IPS-18a (cell line): ENCODE results near the gene AUTS2.

Experiments used
- H3K27ac ChIP-seq: one replicate; pipeline ENCODE4 v1.5.1; 2013; ENCODE audit warnings: low read length
- H3K27me3 ChIP-seq: one replicate; pipeline ENCODE4 v1.6.1; 2013; ENCODE audit warnings: mild to moderate bottlenecking, low read length; ENCODE audit not compliant: control insufficient read depth, insufficient read depth
- H3K36me3 ChIP-seq: one replicate; pipeline ENCODE4 v1.6.1; 2013; ENCODE audit warnings: low read depth, low read length; ENCODE audit not compliant: control insufficient read depth
- H3K4me1 ChIP-seq: one replicate; pipeline ENCODE4 v1.6.1; 2013; ENCODE audit warnings: low read depth, low read length; ENCODE audit not compliant: control insufficient read depth
- H3K4me3 ChIP-seq: one replicate; pipeline ENCODE4 v1.5.1; 2013; ENCODE audit warnings: low read length
- H3K9ac ChIP-seq: one replicate; pipeline ENCODE4 v1.6.1; 2013; ENCODE audit warnings: mild to moderate bottlenecking, low read length, moderate library complexity
- H3K9me3 ChIP-seq: one replicate; pipeline ENCODE4 v1.6.1; 2013; ENCODE audit warnings: low read depth, low read length; ENCODE audit not compliant: control insufficient read depth

Gene AUTS2

GRCh38 chr7:70458745-70459144 is 860.5 kb downstream of the AUTS2 start:
- no peak overlapping the region for H3K27ac ChIP-seq
- no peak overlapping the region for H3K9ac ChIP-seq
- no peaks in the 10 kb centered on the region for H3K27me3 ChIP-seq
- H3K4me1 ChIP-seq: no peaks in the 10 kb centered on the region
- H3K4me3 ChIP-seq: no peak overlapping the region
- no peaks in the 10 kb centered on the region for H3K9me3 ChIP-seq
- H3K36me3 ChIP-seq: no peaks in the 10 kb centered on the region

- no peaks in the 10 kb centered on the region for H3K4me1 ChIP-seq
Measured at GRCh38 chr7:70459546-70459945, 861.3 kb downstream of the AUTS2 start.

GRCh38 chr7:70460071-70460470 is 861.8 kb downstream of the AUTS2 start:
- no peak overlapping the region for H3K27ac ChIP-seq
- H3K27me3 ChIP-seq: no peaks in the 10 kb centered on the region
- H3K9ac ChIP-seq: no peak overlapping the region
- H3K4me1 ChIP-seq: no peaks in the 10 kb centered on the region
- no peaks in the 10 kb centered on the region for H3K36me3 ChIP-seq
- H3K4me3 ChIP-seq: no peak overlapping the region
- H3K9me3 ChIP-seq: no peaks in the 10 kb centered on the region

More at GRCh38 chr7:70459546-70459945, 861.3 kb downstream of the AUTS2 start:
- Histone ChIP-seq H3K36me3 (no peaks in the 10 kb centered on the region), H3K9ac (no peak overlapping the region), H3K9me3 (no peaks in the 10 kb centered on the region), H3K4me3 (no peak overlapping the region), H3K27me3 (no peaks in the 10 kb centered on the region), H3K27ac (no peak overlapping the region)

GRCh38 chr7:70460562-70460961 is 862.3 kb downstream of the AUTS2 start:
- H3K4me3 ChIP-seq: no peak overlapping the region
- no peaks in the 10 kb centered on the region for H3K36me3 ChIP-seq
- H3K27me3 ChIP-seq: no peaks in the 10 kb centered on the region
- no peak overlapping the region for H3K27ac ChIP-seq
- no peaks in the 10 kb centered on the region for H3K4me1 ChIP-seq
- no peaks in the 10 kb centered on the region for H3K9me3 ChIP-seq
- no peak overlapping the region for H3K9ac ChIP-seq

GRCh38 chr7:70463352-70463938 is 865.2 kb downstream of the AUTS2 start:
- H3K27me3 ChIP-seq: no peaks in the 10 kb centered on the region
- no peak overlapping the region for H3K27ac ChIP-seq
- no peak overlapping the region for H3K9ac ChIP-seq
- H3K9me3 ChIP-seq: no peaks in the 10 kb centered on the region
- no peaks in the 10 kb centered on the region for H3K36me3 ChIP-seq
- no peaks in the 10 kb centered on the region for H3K4me1 ChIP-seq
- H3K4me3 ChIP-seq: no peak overlapping the region

GRCh38 chr7:70466725-70467364 is 868.6 kb downstream of the AUTS2 start:
- Histone ChIP-seq H3K9ac (no peak overlapping the region), H3K9me3 (no peaks in the 10 kb centered on the region), H3K36me3 (no peaks in the 10 kb centered on the region), H3K27me3 (no peaks in the 10 kb centered on the region), H3K4me1 (no peaks in the 10 kb centered on the region), H3K27ac (no peak overlapping the region), H3K4me3 (no peak overlapping the region)

GRCh38 chr7:70470746-70471145 is 872.5 kb downstream of the AUTS2 start:
- Histone ChIP-seq H3K27me3 (no peaks in the 10 kb centered on the region), H3K4me1 (no peaks in the 10 kb centered on the region), H3K36me3 (no peaks in the 10 kb centered on the region)

GRCh38 chr7:70472601-70473237 is 874.4 kb downstream of the AUTS2 start:
- no peak overlapping the region for H3K27ac ChIP-seq
- no peaks in the 10 kb centered on the region for H3K9me3 ChIP-seq
- H3K9ac ChIP-seq: no peak overlapping the region
- no peaks in the 10 kb centered on the region for H3K36me3 ChIP-seq
- no peaks in the 10 kb centered on the region for H3K4me1 ChIP-seq
- no peaks in the 10 kb centered on the region for H3K27me3 ChIP-seq
- no peak overlapping the region for H3K4me3 ChIP-seq

More at GRCh38 chr7:70470746-70471145, 872.5 kb downstream of the AUTS2 start:
- H3K4me3 ChIP-seq: no peak overlapping the region
- H3K9me3 ChIP-seq: no peaks in the 10 kb centered on the region
- H3K9ac ChIP-seq: no peak overlapping the region
- H3K27ac ChIP-seq: no peak overlapping the region

GRCh38 chr7:70474639-70475234 is 876.5 kb downstream of the AUTS2 start:
- H3K27me3 ChIP-seq: no peaks in the 10 kb centered on the region
- no peak overlapping the region for H3K9ac ChIP-seq

GRCh38 chr7:70477036-70478010 is 879.0 kb downstream of the AUTS2 start:
- Histone ChIP-seq H3K4me3 (no peak overlapping the region), H3K27me3 (no peaks in the 10 kb centered on the region), H3K27ac (no peak overlapping the region), H3K4me1 (no peaks in the 10 kb centered on the region), H3K9me3 (no peaks in the 10 kb centered on the region), H3K9ac (no peak overlapping the region), H3K36me3 (no peaks in the 10 kb centered on the region)

More at GRCh38 chr7:70474639-70475234, 876.5 kb downstream of the AUTS2 start:
- H3K27ac ChIP-seq: no peak overlapping the region
- H3K9me3 ChIP-seq: no peaks in the 10 kb centered on the region
- no peaks in the 10 kb centered on the region for H3K36me3 ChIP-seq
- H3K4me3 ChIP-seq: no peak overlapping the region
- H3K4me1 ChIP-seq: no peaks in the 10 kb centered on the region
